ENCODE data around the gene COMMD6. TPM values are rescaled to one million over a fixed set of nuclear protein-coding genes. Genes with fewer than 3 reads are reported as not detected.
A peak's percentile ranks its signal among the peaks of the same experiment; 100 is the strongest.

Gene COMMD6
- total and polyA plus RNA-seq, 9 of the 15 experiments (the other 6 are each of a cell fraction or from before 2014, with no cell fraction given), result 32.6 to 116 (median 65.0) TPM

- peak; percentile 32; the same call in 1 of the 2 replicates for TF ChIP-seq PML (IDR thresholded peaks at IDR 0.05; ENCODE audit: low read length)
- TF ChIP-seq EP400 (IDR thresholded peaks at IDR 0.05), result peak; percentile 71
- no peak for TF ChIP-seq SFPQ (IDR thresholded peaks at IDR 0.05; ENCODE audit: low read depth, low read length)
- TF ChIP-seq SIRT6 (IDR thresholded peaks at IDR 0.05; ENCODE audit: low read depth, low read length), result no peak
- peak; percentile 85 for TF ChIP-seq PHF20 (IDR thresholded peaks at IDR 0.05; ENCODE audit: partially characterized antibody)
- TF ChIP-seq KDM1A (IDR thresholded peaks at IDR 0.05), result no peak
- TF ChIP-seq MGA (IDR thresholded peaks at IDR 0.05), result peak; percentile 80
- no peak for TF ChIP-seq SLC30A9 (CRISPR knock-in tag; IDR thresholded peaks at IDR 0.05)
- 0 out of 2 replicates have a peak, but pooled peaks have one; percentile 25 for TF ChIP-seq RNF2 (IDR thresholded peaks at IDR 0.05)
- no peak for TF ChIP-seq PTTG1 (tag; IDR thresholded peaks at IDR 0.05; ENCODE audit: low read depth)
- TF ChIP-seq FOXM1 (IDR thresholded peaks at IDR 0.05; ENCODE audit: low read depth), result peak; percentile 61
- TF ChIP-seq FOXM1 (CRISPR knock-in tag; IDR thresholded peaks at IDR 0.05; ENCODE audit: low read depth), result no peak
- no peak for TF ChIP-seq SMARCC2 (IDR thresholded peaks at IDR 0.05; ENCODE audit: low read depth)
- TF ChIP-seq FOXK2 (conservative IDR thresholded peaks at IDR 0.05 in 1 of 2, IDR thresholded peaks at IDR 0.05 in 1 of 2; ENCODE audit: low read depth in 2 of 2), result peak in 1 of 2 experiments; percentile 99; a peak in 2 of 4 replicates
These were observed at the start of gene COMMD6 (continued) for GRCh38 chr13:75537401-75538365.

Data from K562 (cell line).